Keratinocyte (primary cell): ENCODE results near the gene TFPI. TPM values are rescaled to one million over a fixed set of nuclear protein-coding genes. Genes with fewer than 3 reads are reported as not detected.

Source experiments
- DNase-seq: peaks from one replicate; pipeline ENCODE4 v3.0.0-alpha.2; 2011; ENCODE audit warnings: low read depth, missing footprints, low spot score
- FAIRE-seq: peaks from 2 replicates; lab custom pipeline; 2011; peaks lifted over from hg19 to GRCh38; lab: Jason Lieb, UNC
- H2AFZ ChIP-seq: 2 replicates; pipeline ENCODE4 v1.6.0; 2012; ENCODE audit warnings: low read length, control low read depth, inconsistent platforms; ENCODE audit not compliant: control insufficient read depth
- H3K27ac ChIP-seq: 2 replicates; pipeline ENCODE4 v1.5.1; 2011; ENCODE audit warnings: low read length; ENCODE audit not compliant: control insufficient read depth, insufficient read depth
- H3K27me3 ChIP-seq: 3 replicates; pipeline ENCODE4 v1.6.0; 2011; ENCODE audit warnings: low read length; ENCODE audit not compliant: control insufficient read depth, insufficient read depth; ENCODE audit errors: extremely low read depth
- H3K36me3 ChIP-seq, 2 experiments: 2 replicates in 1 of 2; 3 replicates in 1 of 2; pipeline ENCODE4 v1.5.1; 2011; ENCODE audit warnings: low read length in 2 of 2, mild to moderate bottlenecking in 1 of 2; ENCODE audit not compliant: control insufficient read depth in 2 of 2, insufficient read depth in 2 of 2; ENCODE audit errors: extremely low read depth in 1 of 2
- H3K4me1 ChIP-seq: 3 replicates; pipeline ENCODE4 v1.5.1; 2011; ENCODE audit warnings: low read length; ENCODE audit not compliant: control insufficient read depth, insufficient read depth; ENCODE audit errors: extremely low read depth
- H3K4me2 ChIP-seq: 3 replicates; pipeline ENCODE4 v1.6.0; 2011; ENCODE audit warnings: low read depth, low read length; ENCODE audit not compliant: control insufficient read depth, insufficient read depth; ENCODE audit errors: extremely low read depth
- H3K4me3 ChIP-seq, 3 experiments: fragments of 200-600 bp in 1 of 3; sonication (generic) in 1 of 3; 2 replicates in 2 of 3; 3 replicates in 1 of 3; pipeline ENCODE4 v1.5.1; 2011 to 2016; ENCODE audit warnings: low read length in 3 of 3, mild to moderate bottlenecking in 3 of 3, control low read depth in 2 of 3, inconsistent platforms in 1 of 3, low read depth in 1 of 3, mixed read lengths in 1 of 3, mixed run types in 1 of 3, moderate library complexity in 1 of 3; ENCODE audit not compliant: control insufficient read depth in 2 of 3, insufficient read depth in 2 of 3; ENCODE audit errors: extremely low read depth in 1 of 3
- H3K79me2 ChIP-seq: 2 replicates; pipeline ENCODE4 v1.6.0; 2012; ENCODE audit warnings: low read length; ENCODE audit not compliant: control insufficient read depth, insufficient read depth
- H3K9ac ChIP-seq: 3 replicates; pipeline ENCODE4 v1.6.0; 2011; ENCODE audit warnings: low read length; ENCODE audit not compliant: control insufficient read depth, insufficient read depth; ENCODE audit errors: extremely low read depth
- H3K9me1 ChIP-seq: 3 replicates; pipeline ENCODE4 v1.6.0; 2011; ENCODE audit warnings: low read length; ENCODE audit not compliant: control insufficient read depth, insufficient read depth; ENCODE audit errors: extremely low read depth
- H3K9me3 ChIP-seq: 2 replicates; pipeline ENCODE4 v1.5.1; 2012; ENCODE audit warnings: low read depth, low read length; ENCODE audit not compliant: control insufficient read depth
- H4K20me1 ChIP-seq: 3 replicates; pipeline ENCODE4 v1.6.0; 2011; ENCODE audit warnings: low read length; ENCODE audit not compliant: control insufficient read depth, insufficient read depth; ENCODE audit errors: extremely low read depth
- CTCF ChIP-seq, 3 experiments: IDR thresholded peaks in 1 of 3; conservative IDR thresholded peaks in 1 of 3; optimal IDR thresholded peaks in 1 of 3; 2 replicates in 2 of 3; 3 replicates in 1 of 3; pipeline versions ENCODE3 to v1.5.1; 2011; ENCODE audit warnings: low read length in 3 of 3, mild to moderate bottlenecking in 3 of 3, moderate library complexity in 2 of 3, control low read depth in 1 of 3, inconsistent platforms in 1 of 3; ENCODE audit not compliant: insufficient read depth in 2 of 3; ENCODE audit errors: extremely low read depth in 1 of 3
- EZH2 ChIP-seq: IDR thresholded peaks from one replicate; pipeline ENCODE4 v1.6.1; 2012; ENCODE audit warnings: inconsistent platforms, mild to moderate bottlenecking, low read length, moderate library complexity
- dilution Hi-C: fragments of 300-500 bp; cut with MboI; formaldehyde crosslinking; loops from one replicate; pipeline ENCODE4 v1.7.0; 2020; ENCODE audit warnings: low sequenced_read_pairs; ENCODE audit not compliant: extremely low pct_ligation_motif_present
- polyA plus RNA-seq, 5 experiments: library from polyadenylated mRNA; depleted of rRNA in 3 of 5; stranded (reverse) in 3 of 5; stranded (forward) in 1 of 5; unstranded in 1 of 5; fragments of >200 nt; gene quantifications; 1 replicate in 1 of 5; 2 replicates in 3 of 5; 3 replicates in 1 of 5; pipeline versions ENCODE4 v1.2.1 to v1.2.3, GENCODE V29; 2011 to 2012; ENCODE audit warnings: missing spikeins in 2 of 5, low read depth in 1 of 5, low replicate concordance in 1 of 5

Gene TFPI
- polyA plus RNA-seq, 1 donor (not counting 4 experiments of a cell fraction or from before 2014, with no cell fraction given), result 1.1 TPM

GRCh38 chr2:187544371-187545080 lies 9.7 kb downstream of the TFPI start:
- Histone ChIP-seq H3K4me3 (no peak overlapping the region), H4K20me1 (no peaks in the 10 kb centered on the region), H3K4me2 (no peak overlapping the region), H3K27me3 (no peaks in the 10 kb centered on the region), H3K4me1 (peaks cover 16% of the 10 kb centered on the region), H3K9ac (no peak overlapping the region), H3K9me1 (no peaks in the 10 kb centered on the region), H3K27ac (no peak overlapping the region), H2AFZ (no peak overlapping the region), H3K9me3 (no peaks in the 10 kb centered on the region), H3K36me3 (no peaks in the 10 kb centered on the region), H3K79me2 (no peaks in the 10 kb centered on the region)
- dilution Hi-C loops, result no loop called here
- DNase-seq (no peak), FAIRE-seq (no peak)
- TF ChIP-seq EZH2 (no peak), CTCF (optimal IDR thresholded peaks at IDR 0.05 in 1 of 3, IDR thresholded peaks at IDR 0.05 in 1 of 3, conservative IDR thresholded peaks at IDR 0.05 in 1 of 3; ENCODE audit: extremely low read depth in 1 of 3, insufficient read depth in 2 of 3, low read length in 3 of 3) (no peak)

GRCh38 chr2:187543488-187543887 lies 10.7 kb downstream of the TFPI start:
- Histone ChIP-seq H3K9ac (no peak overlapping the region), H3K4me1 (peaks cover 14% of the 10 kb centered on the region), H3K36me3 (no peaks in the 10 kb centered on the region), H2AFZ (no peak overlapping the region), H3K27ac (no peak overlapping the region), H3K79me2 (no peaks in the 10 kb centered on the region), H3K4me3 (no peak overlapping the region), H3K4me2 (no peak overlapping the region), H3K9me1 (no peaks in the 10 kb centered on the region), H4K20me1 (no peaks in the 10 kb centered on the region), H3K9me3 (no peaks in the 10 kb centered on the region), H3K27me3 (no peaks in the 10 kb centered on the region)
- DNase-seq (no peak), FAIRE-seq (no peak)
- TF ChIP-seq EZH2, result no peak
- no peak for TF ChIP-seq CTCF (optimal IDR thresholded peaks at IDR 0.05 in 1 of 3, IDR thresholded peaks at IDR 0.05 in 1 of 3, conservative IDR thresholded peaks at IDR 0.05 in 1 of 3; ENCODE audit: extremely low read depth in 1 of 3, insufficient read depth in 2 of 3, low read length in 3 of 3)
- dilution Hi-C loops, result no loop called here
